Activated CD8-positive, alpha-beta memory T cell treated with anti-CD3 and anti-CD28 coated beads for 24 hours (primary cell): ENCODE measurements around the gene PTPRN2.

Experiments used
- DNase-seq: peaks from one replicate; pipeline ENCODE4 v3.0.0-alpha.2; 2020

Gene PTPRN2

DNA sequence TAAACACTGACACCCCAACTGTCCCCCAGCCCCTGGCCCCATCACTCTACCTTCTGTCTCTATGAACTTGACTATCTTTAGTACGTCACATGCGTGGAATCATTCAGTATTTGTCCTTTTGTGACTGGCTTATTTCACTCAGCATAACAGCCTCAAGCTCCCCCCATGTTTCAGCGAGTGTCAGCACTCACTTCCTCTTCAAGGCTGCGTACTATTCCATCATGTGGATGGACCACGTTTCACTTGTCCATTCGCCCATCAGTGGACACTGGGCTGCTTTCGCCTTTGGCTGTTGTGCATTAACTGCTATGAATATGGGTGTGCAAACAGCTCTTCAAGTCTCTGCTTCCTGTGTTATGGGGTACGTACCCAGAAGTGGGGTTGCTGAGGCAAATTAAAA is 100.7 kb downstream of the PTPRN2 start:
- no peak for DNase-seq

DNA sequence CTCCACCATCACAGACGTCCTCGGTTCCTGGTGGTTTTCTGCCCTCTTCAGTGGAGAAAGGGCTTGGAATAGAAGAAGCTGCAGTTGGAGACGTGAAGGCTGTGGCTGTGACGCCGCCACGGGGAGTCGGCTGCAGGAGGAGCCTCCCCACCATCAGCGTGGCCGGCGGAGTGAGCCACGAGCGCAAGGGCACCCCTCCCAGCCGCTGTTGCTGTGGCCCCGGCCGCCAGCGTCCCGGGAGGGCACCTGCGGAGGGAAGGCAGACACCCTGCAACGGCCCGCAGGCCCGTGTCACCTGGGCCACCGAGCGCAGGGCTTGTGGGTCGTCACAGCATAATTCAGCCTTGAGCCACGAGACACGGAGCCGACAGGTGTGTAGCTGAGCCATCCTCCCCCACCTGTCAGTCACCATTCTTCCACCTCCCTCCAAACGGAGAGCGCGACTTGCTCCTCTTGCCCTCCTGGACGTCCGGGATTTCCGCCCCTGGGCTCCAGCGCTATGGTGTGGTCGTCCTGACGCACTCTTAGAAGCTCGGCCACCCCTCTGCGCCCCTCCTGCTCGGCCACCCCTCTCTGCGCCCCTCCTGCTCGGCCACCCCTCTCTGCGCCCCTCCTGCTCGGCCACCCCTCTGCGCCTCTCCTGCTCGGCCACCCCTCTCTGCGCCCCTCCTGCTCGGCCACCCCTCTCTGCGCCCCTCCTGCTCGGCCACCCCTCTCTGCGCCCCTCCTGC is 102.7 kb downstream of the PTPRN2 start:
- DNase-seq, result no peak

DNA sequence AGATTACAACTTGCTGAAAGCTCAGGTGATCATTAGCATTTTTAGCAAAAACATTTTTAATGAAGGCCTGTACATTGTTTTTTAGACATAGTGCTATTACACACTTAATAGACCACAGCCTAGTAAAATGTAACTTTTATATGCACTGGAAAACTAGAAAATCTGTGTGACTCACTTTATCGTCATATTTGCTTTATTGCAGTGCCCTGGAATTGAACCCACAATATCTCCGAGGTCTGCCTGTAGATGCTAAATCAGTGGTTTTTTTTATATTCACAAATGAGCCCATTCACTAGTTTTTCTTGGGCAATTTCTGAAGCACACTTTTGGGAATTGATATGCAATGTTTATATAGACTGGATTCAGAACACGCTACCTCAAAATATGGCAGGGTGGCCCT is 105.1 kb downstream of the PTPRN2 start:
- no peak for DNase-seq

DNA sequence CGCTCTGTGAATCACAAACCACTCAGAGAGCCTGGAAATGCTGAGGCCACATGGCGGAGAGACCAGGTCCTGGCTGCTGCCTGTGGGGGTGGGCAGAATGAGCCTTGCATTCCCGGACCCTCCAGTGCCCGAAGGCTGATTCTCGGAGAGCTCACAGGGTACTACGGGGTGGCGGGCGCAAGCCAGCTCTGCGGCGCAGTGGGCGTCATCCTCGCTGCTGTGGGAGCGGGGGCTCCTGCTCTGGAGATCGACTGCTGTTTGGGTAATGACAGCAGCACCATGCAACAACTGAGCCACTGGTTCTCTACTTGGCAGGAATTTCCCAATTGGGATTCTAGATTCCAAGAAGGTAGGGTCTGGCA is 108.0 kb downstream of the PTPRN2 start:
- no peak for DNase-seq

DNA sequence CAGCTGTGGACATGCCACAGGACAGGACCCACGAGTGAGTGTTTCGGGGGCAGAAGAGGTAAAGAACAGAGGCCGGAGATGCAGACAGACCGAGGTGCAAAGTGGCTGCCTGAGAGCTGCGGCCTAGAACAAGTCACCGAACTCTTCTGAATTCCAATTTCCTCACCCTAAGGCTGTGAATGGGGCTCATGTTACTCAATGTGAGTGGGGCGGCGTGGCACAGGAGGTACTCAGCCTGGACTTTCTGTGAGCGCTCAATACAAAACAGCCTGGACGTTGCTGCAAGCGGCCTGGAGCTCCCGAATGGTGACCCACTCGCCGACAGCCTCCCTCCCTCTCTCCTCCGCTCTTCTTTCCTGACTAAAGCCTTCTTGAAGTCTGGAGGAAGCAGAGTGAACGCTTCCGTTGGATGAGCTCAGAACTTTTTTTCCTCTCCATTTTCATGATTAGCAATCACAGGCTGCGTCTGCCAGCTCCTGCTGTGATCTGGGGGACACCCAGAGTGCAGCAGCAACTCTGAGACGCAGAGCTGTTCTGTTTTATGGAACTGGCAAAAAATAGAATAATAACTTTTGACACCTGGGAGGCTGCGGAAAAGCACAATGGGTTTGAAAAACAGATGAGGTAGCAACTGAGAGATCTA is 108.5 kb downstream of the PTPRN2 start:
- DNase-seq, result no peak

DNA sequence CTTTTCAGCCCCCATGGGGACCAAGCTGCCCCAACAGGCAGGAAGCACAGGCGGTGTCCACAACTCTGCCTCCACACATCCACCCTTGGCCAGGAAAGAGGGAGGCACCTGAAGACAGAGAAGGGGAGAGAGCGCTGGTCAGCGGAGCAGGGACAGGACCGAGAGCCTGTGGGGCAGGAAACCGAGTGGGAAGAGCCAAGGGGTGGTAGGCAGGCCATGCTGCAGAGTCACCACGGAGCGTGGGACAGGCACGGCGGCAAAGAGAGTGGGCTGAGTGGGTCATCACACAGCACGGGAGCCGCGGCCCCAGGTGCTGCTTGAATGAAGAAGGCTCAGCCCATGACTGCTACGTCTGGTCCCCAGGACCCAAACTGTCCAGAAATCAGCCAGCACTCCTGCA is 109.8 kb downstream of the PTPRN2 start:
- no peak for DNase-seq

DNA sequence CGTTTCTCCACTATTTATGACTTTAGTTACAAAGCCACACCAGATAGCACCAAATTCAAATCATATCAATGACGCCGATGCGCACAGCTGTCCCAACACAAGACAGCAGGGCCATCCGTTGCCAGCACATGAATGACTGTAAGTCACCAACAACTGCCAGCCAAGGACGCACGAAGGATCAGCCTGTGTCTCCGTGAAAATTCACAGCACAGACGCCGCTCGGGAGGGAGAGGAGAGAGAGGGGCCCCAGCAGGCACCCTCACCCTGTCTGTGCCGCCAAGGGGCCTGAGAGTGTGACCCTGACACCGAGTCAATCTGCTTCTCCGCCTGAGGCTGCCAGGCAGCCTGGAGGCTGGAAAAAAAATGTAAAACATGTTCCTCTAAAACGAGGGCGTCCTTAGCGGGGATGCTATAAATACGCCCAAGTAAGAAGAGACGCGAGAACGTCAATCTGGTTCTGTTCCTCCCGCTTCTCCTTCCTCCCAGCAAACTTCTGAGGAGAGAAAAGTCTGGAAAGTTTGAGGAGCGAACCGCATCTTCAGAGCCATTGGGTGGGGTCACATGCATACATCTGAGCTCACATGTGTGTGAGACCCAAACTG is 111.2 kb downstream of the PTPRN2 start:
- no peak for DNase-seq

DNA sequence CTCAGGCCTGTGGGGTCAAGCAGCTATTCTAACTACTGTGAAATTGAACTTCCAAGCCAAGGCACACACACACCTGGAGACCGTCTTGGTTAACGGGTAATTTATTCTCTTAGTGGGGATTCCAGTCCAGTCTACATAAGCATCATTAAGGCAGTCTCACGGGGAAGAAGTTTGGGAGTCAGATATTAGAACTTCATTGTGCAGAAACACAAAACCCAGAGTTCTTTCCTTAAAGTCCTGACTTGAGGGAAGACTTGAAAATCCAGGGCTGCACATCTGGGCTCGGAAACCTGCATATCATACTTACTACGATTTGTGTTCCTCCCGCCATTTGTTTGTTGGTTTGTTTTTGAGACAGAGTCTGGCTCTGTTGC is 112.0 kb downstream of the PTPRN2 start:
- DNase-seq, result no peak

DNA sequence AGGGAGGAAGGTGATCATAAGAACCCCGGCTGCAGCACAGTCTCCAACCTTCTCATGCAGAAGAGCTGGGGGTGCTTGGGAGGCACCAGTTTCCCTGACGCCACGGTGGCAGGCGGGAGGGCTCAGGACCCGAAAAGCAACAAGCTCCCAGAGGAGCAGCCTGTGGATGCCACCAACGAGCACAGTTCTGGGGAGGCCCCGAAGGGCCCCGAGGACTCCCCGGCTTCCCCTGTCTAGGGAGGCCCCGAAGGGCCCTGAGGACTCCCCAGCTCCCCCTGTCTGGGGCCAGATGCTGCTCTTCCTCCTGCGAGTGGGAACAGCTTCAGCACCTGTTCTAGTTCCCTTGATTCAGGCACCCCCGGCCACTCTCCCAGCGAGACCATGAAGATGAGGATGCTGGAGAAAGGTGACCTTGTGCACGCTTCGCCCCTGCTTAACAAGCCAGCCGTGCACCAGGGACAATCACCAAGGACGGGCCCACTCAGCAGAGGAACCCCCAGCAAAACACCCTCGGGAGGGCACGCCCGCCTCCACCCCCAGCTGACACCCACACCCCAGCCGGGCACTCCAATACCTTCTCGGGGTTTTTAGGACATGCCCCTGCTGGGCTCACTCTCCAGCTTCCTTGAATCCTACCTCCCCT is 112.5 kb downstream of the PTPRN2 start:
- DNase-seq, result no peak

DNA sequence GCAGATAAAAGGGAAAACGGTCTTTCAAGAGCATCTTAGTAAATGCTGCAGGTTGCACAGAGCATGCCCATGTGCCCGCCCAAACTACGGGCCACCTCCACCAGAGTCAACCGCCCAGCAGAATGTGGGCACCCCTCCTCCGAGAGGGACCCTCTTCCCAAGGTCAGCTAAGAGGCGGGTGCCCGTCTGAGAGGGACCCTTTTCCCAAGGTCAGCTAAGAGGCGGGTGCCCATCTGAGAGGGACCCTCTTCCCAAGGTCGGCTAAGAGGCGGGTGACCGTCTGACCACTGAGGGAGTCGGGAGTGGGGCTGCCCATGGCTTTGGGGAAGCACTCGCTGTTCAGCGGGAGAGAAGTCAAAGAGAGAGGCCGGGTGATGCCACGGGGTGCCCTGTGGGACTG is 113.1 kb downstream of the PTPRN2 start:
- no peak for DNase-seq

DNA sequence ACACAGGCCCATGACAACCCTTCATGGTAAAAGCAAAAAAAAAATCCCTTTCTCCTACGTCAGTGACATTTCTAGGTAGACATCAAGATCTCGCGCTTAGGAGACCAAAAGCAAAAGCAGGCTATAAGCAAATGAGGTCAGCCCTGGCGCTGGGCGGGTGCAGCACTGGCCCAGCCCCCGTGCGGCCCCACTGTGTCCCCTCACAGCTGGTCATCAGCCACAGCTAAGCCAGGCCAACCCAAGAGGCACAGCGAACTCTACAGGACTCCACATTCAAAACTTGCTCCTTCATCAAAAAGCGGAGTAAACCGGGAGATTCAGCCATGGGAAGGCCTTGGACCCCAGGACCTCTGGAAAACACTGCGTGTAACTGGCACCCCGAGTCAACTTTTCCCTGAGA is 113.7 kb downstream of the PTPRN2 start:
- DNase-seq, result no peak

DNA sequence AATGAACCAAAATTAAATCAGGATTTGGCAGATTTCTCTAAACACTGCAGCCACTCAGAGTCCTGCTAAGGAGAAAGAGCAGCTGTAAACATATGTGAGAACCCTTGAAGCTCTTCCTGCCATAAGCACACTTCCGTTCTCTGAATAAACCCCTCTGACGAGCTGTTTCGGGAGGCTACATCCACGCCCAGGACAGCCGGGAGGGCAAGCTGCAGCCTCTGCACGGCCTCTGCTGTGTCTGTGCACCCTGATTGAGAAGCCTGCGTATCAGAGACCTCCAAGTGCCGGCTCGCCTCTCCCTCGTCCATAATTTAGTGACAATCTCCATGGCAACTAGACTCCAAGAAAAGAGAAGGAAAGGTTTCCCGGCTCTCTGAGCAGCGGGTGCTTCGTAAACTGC is 114.4 kb downstream of the PTPRN2 start:
- no peak for DNase-seq

DNA sequence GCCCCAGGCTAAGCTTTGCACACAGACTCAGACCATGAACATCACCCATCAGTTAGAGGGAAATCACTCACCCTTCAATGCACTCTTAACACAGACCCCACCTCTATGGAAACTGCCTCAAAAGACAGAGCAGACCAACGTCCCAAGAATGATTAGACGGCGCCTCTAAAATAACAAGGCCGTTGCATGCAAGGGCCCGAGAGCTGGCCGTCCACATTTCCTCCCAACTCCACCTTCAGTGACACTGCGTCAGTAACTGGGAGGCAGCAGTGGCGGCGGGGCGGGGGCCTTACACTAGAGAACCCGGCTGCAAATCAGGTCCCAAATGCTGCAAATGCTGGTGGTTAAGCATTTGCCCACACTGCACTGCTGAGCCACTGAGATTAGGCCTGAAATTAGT is 115.0 kb downstream of the PTPRN2 start:
- no peak for DNase-seq

DNA sequence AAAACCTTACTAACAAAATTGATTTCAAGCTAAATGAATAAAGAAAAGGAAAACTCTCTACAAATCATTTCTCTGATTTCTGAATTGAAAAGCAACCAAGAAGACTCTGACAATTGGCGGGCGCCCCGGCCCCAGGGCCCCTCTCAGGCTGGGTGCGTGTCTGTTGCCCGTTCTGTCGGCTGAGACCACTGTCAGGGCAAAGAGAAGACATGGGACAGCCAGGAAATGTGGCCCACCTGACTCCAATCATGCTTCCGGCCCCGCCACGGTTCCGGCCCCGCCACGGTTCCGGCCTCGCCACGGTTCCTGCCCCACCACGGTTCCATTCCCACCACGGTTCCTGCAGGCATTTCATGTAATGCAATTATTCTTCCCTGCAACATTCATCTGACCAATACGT is 115.9 kb downstream of the PTPRN2 start:
- DNase-seq, result no peak

DNA sequence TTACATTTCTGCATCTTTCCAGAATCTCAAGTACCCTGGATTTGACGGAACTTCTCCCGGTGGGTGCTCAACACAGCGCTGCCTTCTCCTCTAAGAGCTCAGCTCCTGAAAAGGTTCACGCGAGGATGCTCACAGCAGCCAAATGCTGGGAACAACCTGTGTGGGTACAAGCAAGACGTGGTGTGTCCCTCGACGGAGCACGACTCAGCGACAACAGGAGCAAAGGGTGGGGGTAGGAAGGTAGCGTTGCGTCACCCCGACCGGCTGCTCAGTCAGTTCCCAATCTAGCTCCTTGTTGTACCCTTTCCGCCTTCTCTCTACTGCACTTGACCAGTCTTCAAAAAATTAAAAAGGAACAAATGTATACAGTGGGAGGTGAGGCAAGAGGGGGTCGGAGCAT is 117.3 kb downstream of the PTPRN2 start:
- DNase-seq, result no peak

DNA sequence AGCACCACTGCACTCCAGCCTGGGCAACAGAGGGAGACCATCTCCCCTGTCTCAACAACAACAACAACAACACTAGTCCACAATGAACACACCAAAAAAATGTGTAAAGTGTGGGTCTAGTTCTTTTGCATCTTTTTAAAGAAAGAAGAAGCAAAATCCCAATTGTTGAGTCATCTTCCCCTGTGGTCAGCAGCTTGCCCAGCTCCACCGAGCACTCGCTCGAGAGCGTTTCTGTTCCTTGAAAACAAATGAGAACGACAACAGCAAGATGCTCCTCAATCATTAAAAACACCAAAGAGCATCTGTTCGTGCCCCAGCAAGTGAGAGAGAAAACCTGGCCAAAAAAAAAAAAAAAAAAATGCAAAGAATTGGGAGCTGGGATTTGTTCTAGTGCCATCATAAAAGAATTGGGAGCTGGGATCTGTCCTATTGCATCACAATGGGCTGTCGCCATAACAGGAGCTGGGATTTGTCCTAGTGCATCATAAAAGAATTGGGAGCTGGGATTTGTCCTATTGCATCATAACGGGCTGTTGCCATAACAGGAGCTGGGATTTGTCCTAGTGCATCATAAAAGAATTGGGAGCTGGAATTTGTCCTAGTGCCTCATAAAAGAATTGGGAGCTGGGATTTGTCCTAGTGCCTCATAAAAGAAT is 118.1 kb downstream of the PTPRN2 start:
- no peak for DNase-seq

DNA sequence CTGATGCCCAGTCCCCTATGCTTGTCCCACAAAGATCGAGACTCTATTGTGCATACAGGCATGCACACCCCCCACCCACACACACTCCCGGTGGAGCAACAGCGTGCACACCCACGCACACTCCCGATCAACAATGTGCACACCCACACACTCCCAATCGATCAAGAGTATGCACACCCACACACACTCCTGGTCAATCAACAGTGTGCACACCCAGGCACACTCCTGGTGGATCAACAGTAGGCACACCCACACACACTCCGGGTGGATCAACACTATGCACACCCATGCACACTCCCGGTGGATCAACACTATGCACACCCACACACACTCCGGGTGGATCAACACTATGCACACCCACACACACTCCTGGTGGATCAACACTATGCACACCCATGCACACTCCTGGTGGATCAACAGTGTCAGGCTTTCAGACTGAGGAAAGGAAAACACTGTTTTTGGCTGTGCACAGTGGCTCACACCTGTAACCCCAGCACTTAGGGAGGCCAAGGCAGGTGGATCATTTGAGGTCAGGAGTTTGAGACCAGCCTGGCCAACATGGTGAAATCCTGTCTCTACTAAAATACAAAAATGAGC is 118.8 kb downstream of the PTPRN2 start:
- DNase-seq, result no peak

DNA sequence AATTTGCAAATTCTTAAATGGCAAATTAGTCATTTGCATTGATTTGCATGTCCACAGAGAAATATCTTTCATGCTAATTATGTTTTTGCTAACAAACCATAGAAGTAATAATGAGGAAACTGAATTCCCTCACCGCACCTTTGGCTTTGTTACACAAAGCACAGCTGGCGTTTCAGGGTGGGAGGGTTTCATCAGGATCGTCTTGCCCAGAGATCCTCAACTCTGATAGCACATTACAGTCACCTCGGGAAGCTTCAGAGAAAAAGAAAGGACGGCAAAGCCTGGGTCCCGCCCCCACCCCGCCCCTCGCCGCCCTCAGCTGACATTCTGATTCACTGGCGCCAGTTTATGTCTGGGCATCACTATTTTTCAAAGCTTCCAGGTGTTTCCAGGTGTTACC is 119.4 kb downstream of the PTPRN2 start:
- no peak for DNase-seq

DNA sequence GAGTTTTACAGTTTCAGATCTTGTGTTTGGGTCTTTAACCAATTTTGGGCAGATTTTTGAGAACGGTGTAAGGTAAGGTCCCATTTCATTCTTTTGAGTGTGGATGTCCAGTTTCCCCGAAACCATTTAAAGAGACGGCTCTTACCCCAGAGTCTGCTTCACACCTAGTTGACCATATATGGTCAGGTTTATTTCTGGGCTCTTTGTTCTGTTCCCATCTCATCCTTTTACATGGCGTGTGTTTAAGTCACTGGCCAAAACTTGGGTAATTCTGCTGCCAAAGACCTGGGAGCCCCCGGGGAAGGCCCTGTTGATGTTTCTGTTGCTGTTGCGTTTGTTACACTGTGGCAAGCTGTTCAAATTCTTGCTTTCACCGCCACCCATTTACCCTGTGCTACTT is 120.1 kb downstream of the PTPRN2 start:
- DNase-seq, result no peak

DNA sequence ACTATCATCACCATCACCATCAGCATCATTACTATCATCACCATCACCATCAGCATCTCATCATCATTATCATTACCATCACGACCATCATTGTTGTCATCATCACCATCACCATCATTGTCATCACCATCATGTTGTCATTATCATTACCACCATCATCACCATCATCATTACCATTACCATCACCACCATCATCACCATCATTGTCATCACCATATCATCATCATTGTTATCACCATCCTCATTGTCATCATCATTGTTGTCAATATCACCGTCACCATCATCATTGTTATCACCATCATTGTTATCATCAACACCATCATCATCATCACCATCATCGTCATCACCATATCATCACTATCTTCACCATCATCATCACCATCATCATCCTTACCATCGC is 124.3 kb downstream of the PTPRN2 start:
- no peak for DNase-seq

DNA sequence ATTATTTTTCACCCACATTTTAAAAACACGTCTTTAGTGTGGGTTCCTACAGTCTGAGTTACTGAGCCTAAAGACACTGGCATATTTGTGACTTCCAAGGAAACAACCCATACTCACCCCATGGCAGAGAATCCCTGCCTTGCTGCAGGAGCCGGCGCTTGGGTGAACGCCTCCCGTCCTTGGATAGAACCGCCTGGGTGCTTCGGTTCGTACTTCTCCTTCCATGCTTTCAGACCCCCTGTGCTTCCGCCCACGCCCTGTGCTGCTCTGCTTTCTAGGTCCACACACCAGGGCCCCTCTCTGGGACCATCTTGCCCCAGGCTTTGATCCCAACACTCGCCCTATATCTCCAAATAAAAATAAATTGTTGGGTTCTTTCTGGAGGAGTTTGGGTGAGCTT is 125.8 kb downstream of the PTPRN2 start:
- DNase-seq, result no peak

DNA sequence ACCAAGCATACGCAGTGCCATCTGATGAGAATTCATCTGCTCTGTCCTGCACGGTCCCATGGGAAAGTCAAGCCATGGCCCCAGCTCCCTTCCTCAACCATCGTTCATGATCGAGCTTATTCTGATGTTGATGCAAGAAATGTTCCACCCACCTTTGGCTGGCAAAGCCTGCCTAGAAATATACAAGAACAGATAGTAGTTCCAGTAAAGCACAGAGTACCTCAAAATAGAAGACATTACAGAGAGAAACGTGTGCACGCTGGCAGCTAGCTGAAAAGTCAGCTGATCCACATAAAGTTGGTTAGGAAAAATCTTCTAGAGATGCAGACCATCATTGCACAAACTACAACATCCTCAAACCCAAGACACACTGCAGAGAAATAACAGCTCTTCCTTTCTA is 127.0 kb downstream of the PTPRN2 start:
- no peak for DNase-seq

DNA sequence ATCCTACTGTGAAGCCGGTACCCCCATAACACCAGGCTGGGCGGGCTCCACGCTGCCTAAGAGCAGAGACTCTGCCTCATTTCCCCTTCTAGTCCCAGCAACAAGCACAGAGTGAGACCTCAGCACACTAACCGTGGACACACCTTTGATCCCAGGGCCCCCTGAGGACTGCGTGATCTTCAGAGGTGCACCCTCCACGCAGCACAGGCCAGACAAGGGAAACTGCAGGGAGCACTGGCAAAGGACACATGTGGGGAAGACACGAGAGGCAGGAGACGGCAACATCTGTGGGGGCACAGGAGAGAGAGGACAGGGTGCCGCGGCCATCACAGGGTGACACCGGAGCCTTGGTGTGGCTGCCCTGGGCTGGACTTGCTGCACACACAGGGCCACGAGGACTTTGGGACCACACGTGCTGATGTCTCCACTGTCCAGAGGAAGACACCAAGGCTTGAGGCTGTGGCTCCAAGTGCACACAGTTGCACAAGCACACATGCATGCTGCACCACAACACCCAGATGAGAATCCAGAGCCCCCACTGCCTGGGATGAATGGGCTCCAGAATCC is 128.8 kb downstream of the PTPRN2 start:
- DNase-seq, result no peak
